AG20443 (cell line): ENCODE results near the gene SPINK1.
A peak's percentile ranks its signal among the peaks of the same experiment; 100 is the strongest.
"Not testable (repeated sequence)": the region's sequence is repeated elsewhere in the genome, so short reads cannot be mapped to it uniquely, and the experiment has no call there.

ENCODE experiments used
- DNase-seq: peaks from one replicate; pipeline ENCODE4 v3.0.0; 2012; ENCODE audit warnings: low spot score, mixed read lengths

The SPINK1 gene

GRCh38 chr5:147831465-147831864, at the start of gene SPINK1:
Gene SPINK1 (minus strand): TSS chr5:147831671. CDS start chr5:147831577, 94 bp downstream.
- DNase-seq = no peak

GRCh38 chr5:147880487-147880886, 49.0 kb upstream of the SPINK1 start:
- DNase-seq = no peak

- DNase-seq = no peak
Observed at GRCh38 chr5:147879784-147880183, 48.3 kb upstream of the SPINK1 start.

- DNase-seq = no peak
Observed at GRCh38 chr5:147878066-147878759, 46.7 kb upstream of the SPINK1 start, which contains the start of gene SCGB3A2. Gene SCGB3A2 (plus strand): TSS chr5:147878711. CDS start chr5:147878804, 93 bp downstream.

- no peak for DNase-seq
Observed at GRCh38 chr5:147876626-147877025, 45.2 kb upstream of the SPINK1 start.

- no peak for DNase-seq
Observed at GRCh38 chr5:147876141-147876540, 44.7 kb upstream of the SPINK1 start.

- DNase-seq = no peak
Observed at GRCh38 chr5:147874910-147875367, 43.5 kb upstream of the SPINK1 start.

GRCh38 chr5:147874118-147874875, 42.8 kb upstream of the SPINK1 start:
- DNase-seq = not testable (repeated sequence)

- not testable (repeated sequence) for DNase-seq
Observed at GRCh38 chr5:147872744-147873435, 41.4 kb upstream of the SPINK1 start.

- DNase-seq = not testable (repeated sequence)
Observed at GRCh38 chr5:147871980-147872549, 40.6 kb upstream of the SPINK1 start.

GRCh38 chr5:147869892-147870291, 38.4 kb upstream of the SPINK1 start:
- DNase-seq = not testable (repeated sequence)

- DNase-seq = no peak
Observed at GRCh38 chr5:147869112-147869511, 37.6 kb upstream of the SPINK1 start.

- DNase-seq = no peak
Observed at GRCh38 chr5:147863454-147864158, 32.1 kb upstream of the SPINK1 start.

- DNase-seq = no peak
Observed at GRCh38 chr5:147860641-147861025, 29.2 kb upstream of the SPINK1 start.

- DNase-seq = no peak
Observed at GRCh38 chr5:147859962-147860640, 28.6 kb upstream of the SPINK1 start.

GRCh38 chr5:147858565-147858964, 27.1 kb upstream of the SPINK1 start:
- no peak for DNase-seq

GRCh38 chr5:147857302-147858129, 26.0 kb upstream of the SPINK1 start:
- DNase-seq = peak; percentile 65

- DNase-seq = no peak
Observed at GRCh38 chr5:147856801-147857200, 25.3 kb upstream of the SPINK1 start.

GRCh38 chr5:147855774-147856069, 24.3 kb upstream of the SPINK1 start:
- DNase-seq = no peak
